Mesenchymal stem cell (in vitro differentiated cells and primary cell): ENCODE measurements around the gene LGALS7B. TPM values are rescaled to one million over a fixed set of nuclear protein-coding genes. Genes with fewer than 3 reads are reported as not detected.

Experiments used
- small RNA-seq: library from polyadenylated mRNA; stranded (forward); fragments of <200 nt; extraction: miRNeasy Mini kit (QIAGEN cat#:217004); gene quantifications from one replicate; pipeline ENCODE3, GENCODE V24; 2013; ENCODE audit warnings: low read depth

The LGALS7B gene

Small RNAs within 50 kb of the gene (small RNA-seq; reads per million reads assigned to genes)
- gene RNU6-140P, result not detected
